CD4-positive, alpha-beta T cell treated with Interferon alpha-2 for 1 hour (primary cell): Measurements from ENCODE around the gene NOL9.
"Not testable (repeated sequence)": the region's sequence is repeated elsewhere in the genome, so short reads cannot be mapped to it uniquely, and the experiment has no call there.

Source experiments
- DNase-seq, 2 donors: peaks; one replicate each; pipeline ENCODE4 v3.0.0-alpha.2; 2020 to 2022

Gene NOL9

GRCh38 chr1:6554031-6554906, at the start of gene NOL9:
TSS of gene NOL9 (minus strand) at chr1:6554513. CDS start at chr1:6554502, 11 bp downstream.
- DNase-seq, result peak; percentile 94 to 96

- peak; percentile 59 to 66 for DNase-seq
Measured at GRCh38 chr1:6603238-6603914, 49.1 kb upstream of the NOL9 start.

- peak; percentile 82 to 87 for DNase-seq
Measured at GRCh38 chr1:6602669-6603237, 48.4 kb upstream of the NOL9 start, which contains the start of gene KLHL21. TSS of gene KLHL21 (minus strand) at chr1:6602869. CDS start at chr1:6602817, 52 bp downstream.

- DNase-seq, result no peak
Measured at GRCh38 chr1:6601923-6602668, 47.8 kb upstream of the NOL9 start.

- peak; percentile 74 to 79 for DNase-seq
Measured at GRCh38 chr1:6601049-6601922, 47.0 kb upstream of the NOL9 start.

GRCh38 chr1:6600410-6601048, 46.2 kb upstream of the NOL9 start:
- DNase-seq, result no peak

GRCh38 chr1:6599991-6600390, 45.7 kb upstream of the NOL9 start:
- not testable (repeated sequence) for DNase-seq

- peak; percentile 33 to 61 for DNase-seq
Measured at GRCh38 chr1:6599141-6599975, 45.0 kb upstream of the NOL9 start.

- no peak for DNase-seq
Measured at GRCh38 chr1:6597777-6598131, 43.4 kb upstream of the NOL9 start.

GRCh38 chr1:6596886-6597776, 42.8 kb upstream of the NOL9 start:
- no peak for DNase-seq

GRCh38 chr1:6596351-6596750, 42.0 kb upstream of the NOL9 start:
- no peak for DNase-seq

GRCh38 chr1:6594977-6595740, 40.8 kb upstream of the NOL9 start:
- DNase-seq, result no peak

GRCh38 chr1:6593810-6594209, 39.5 kb upstream of the NOL9 start:
- DNase-seq, result no peak

- no peak for DNase-seq
Measured at GRCh38 chr1:6592865-6593593, 38.7 kb upstream of the NOL9 start.

GRCh38 chr1:6592441-6592840, 38.1 kb upstream of the NOL9 start:
- no peak for DNase-seq

- no peak for DNase-seq
Measured at GRCh38 chr1:6591644-6592043, 37.3 kb upstream of the NOL9 start.

GRCh38 chr1:6591222-6591621, 36.9 kb upstream of the NOL9 start:
- DNase-seq, result no peak

- DNase-seq, result no peak
Measured at GRCh38 chr1:6590046-6590445, 35.7 kb upstream of the NOL9 start.
